DMS114 treated with DMSO at 0.1 percent for 48 hours (cell line): ENCODE results near the gene BCL2.

Experiments used
- DNase-seq: peaks from one replicate; lab custom pipeline; 2025; ENCODE audit not compliant: unreplicated experiment; lab: John Stamatoyannopoulos, UW

Gene BCL2

DNA sequence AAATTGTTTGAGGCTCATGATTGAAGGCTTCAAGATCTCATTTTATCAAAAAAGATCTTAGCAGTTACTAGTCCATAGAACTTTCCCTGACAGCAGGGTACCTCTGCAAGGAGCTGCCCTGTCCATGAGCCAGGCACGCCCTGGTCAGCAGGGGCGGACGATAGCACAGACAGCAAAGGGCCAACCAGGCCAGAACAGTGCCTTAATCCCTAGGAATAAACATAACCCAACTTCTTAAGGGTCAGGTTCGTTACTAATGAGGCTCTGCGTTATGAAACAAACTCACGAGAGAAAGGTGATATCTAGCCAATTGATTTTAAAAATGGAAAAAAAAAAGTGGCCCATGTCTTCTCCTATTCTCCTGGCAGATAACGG is 59.2 kb downstream of the BCL2 start:
- no peak for DNase-seq

DNA sequence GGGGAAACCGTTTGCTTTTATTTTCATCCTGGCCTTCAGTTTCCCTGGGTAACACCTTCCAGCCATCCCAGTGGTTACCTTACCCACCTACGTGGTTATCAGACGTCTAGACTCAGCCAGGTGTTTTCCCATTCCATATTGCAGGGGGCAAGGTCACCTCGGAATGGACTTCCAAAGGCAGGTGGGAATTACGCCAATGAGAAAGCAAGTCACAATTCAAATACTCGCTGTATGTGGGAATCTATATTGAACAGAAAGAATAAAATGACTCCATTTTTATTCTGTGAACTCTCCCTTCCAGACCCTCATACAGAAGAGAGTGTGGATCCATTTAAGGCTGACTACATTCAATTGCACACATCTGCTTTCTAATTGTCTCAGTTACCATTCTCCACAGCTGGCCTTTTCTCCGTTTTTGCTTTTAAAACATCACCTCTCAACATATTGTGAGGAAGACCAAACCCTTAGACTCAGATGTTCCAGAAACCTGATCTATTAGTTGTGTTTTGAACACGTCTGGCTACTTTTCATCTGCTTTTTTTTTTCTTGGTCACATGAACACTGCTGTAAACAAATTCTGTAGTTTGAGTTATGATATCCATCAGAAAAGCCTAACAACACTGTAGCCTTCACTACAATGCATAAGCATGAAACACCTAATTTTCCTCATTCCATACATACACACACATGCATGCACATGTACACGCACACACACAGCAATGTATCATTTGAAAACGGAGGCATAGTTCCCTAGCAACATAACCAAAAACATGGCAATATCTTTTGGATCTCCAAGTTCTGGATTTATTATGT is 59.8 kb downstream of the BCL2 start:
- DNase-seq, result no peak

DNA sequence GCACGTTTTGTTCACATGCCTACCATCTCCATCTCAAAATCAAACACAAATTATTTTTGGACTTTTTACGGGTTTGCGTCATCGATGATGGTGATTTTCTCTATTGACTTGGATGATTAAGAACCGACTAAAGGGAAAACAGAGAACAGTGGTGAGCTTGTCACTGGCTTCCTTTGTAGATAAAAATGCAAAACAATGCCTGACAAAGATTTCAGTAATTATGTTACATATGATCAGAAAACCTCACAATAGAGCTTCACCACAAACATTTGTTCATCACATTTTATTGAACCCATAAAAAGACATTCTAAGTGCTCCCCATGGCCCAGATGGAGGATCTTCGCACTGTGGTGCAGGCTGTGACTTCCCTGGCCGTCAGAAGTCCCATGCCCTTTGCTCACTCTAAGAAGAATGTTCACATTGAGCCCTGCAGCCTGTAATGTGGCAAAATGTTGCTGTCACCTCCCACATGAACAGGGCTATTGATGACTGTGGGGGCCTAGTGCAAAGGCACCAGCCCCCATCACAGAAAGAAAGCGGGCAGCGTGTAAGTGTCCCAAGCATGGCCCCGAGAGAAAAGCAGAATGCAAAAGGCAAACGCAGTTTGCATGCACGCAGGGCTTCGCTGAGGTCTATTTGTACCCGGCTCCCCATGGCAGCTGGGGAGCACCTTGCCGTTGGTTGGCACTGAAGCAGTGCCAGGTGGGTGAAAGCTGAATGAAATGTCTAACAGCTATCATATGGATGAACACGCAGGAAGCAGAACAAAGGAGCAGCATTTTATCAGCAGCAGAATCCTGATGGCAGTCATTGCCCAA is 60.6 kb downstream of the BCL2 start:
- no peak for DNase-seq

DNA sequence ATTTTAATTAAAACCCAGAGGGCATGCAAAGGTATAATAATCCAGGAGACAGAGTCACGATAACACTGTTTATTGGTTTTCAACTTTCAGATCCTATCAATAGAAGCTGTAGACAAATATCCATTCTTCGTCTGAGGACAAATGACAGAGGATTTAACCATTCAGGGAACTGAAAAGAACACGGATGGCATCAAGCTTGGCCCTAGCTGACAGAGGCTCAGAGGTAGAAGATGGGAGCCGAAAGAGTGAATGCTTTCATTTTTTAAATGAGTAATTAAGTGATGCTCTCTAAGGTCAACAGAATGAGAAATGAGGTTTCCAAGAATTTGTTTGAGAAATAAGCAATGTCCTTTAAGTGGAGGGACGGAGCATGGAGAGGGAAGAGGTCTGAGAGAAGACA is 62.1 kb downstream of the BCL2 start:
- DNase-seq, result no peak

DNA sequence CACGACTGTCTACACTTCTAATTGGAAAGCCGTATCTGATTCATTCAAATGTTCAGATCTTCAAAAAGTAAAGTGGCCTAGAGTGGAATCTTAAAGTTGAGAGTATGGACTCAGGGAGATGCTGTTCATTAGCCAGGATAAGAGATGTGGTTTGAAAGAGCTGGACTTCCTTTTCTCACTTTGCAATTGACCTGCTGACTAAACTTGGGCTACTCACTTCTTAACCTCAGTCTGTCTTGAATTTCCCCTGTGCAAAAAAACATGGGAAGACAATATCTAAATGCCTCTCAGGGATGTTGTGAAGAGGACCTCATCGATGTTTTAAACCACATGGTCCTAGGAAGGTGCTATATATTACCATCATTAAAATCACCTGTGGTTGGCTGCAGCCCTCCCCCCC is 64.1 kb downstream of the BCL2 start:
- no peak for DNase-seq

- no peak for DNase-seq
Measured at GRCh38 chr18:63254716-63255399, 64.7 kb downstream of the BCL2 start.

- DNase-seq, result no peak
Measured at GRCh38 chr18:63253428-63254372, 65.9 kb downstream of the BCL2 start.

- no peak for DNase-seq
Measured at GRCh38 chr18:63253014-63253413, 66.6 kb downstream of the BCL2 start.

DNA sequence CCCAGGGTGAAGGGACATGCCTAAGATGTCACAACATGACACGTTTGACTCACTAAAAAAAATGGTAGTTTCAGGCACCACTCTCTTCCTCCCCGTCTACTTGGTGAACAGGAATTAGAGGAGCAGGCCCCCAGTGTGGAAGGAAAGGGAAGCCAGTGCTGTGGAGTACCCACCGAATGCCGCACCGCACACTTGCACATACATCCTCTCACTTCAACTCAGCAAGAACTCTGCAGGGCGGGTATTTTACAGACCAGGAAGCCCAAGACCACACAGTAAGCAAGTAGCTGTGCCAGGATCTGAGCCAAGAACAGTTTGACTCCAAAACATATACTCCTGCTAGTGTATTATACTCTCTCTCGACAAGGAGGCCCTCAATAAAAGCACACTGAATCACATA is 69.8 kb downstream of the BCL2 start:
- no peak for DNase-seq

DNA sequence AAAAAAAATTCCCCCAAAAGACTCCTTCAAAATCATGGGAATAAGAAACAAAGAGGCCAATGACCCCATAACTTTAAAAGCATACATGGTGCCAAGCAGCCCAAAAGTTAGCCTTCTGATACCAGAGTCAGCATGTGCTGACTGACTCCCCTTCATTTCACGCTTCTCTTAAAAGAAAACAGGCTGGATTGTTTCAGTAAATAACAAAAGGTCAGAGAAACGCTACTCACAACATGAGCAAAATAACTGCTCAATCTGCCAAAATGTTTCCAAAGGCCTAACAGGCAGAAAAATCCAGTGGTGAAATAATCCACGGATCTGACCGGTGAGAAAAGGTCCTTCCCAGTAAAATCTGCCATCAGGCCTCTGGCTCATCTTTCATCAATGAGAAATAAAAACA is 71.6 kb downstream of the BCL2 start:
- no peak for DNase-seq

- no peak for DNase-seq
Measured at GRCh38 chr18:63247506-63247905, 72.1 kb downstream of the BCL2 start.

GRCh38 chr18:63245600-63245999 is 74.0 kb downstream of the BCL2 start:
- no peak for DNase-seq

GRCh38 chr18:63244607-63245006 is 75.0 kb downstream of the BCL2 start:
- no peak for DNase-seq

DNA sequence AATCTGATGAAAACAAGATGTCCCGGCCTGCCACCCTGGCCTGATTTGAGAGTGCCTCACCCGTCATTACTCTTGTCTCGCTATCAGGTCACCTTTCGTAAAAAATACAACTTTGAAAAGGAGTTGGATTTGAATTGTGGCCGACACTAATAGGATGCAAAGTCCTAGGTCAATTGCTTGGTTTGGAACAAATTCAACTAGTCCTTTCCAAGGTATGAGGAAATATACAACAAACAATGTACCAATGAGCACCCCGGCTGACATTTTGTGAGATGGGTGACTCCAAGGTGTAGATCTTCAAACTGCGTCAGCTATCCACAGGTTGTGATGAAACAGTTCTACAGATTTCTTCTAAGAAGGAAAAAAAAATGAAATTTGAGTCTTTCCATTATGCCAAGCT is 77.8 kb downstream of the BCL2 start:
- DNase-seq, result no peak

DNA sequence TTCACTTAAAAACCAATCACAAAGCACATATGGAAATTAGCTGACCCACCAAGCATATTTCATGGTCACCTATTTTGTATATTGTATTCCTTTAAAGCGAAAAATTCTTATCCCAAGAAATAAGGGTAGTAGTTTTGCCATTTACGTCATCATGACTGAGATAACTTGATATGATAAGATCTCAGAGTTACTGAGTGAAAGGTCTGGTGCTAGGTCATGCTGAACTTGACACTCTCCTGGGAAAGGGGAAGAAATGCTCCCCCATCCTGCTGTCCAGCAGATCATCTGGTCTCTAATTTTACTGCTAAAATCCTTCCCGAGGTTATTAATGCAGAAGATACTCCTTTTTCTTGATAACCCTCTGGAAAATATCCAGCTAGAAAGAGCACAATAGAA is 78.3 kb downstream of the BCL2 start:
- DNase-seq, result no peak

DNA sequence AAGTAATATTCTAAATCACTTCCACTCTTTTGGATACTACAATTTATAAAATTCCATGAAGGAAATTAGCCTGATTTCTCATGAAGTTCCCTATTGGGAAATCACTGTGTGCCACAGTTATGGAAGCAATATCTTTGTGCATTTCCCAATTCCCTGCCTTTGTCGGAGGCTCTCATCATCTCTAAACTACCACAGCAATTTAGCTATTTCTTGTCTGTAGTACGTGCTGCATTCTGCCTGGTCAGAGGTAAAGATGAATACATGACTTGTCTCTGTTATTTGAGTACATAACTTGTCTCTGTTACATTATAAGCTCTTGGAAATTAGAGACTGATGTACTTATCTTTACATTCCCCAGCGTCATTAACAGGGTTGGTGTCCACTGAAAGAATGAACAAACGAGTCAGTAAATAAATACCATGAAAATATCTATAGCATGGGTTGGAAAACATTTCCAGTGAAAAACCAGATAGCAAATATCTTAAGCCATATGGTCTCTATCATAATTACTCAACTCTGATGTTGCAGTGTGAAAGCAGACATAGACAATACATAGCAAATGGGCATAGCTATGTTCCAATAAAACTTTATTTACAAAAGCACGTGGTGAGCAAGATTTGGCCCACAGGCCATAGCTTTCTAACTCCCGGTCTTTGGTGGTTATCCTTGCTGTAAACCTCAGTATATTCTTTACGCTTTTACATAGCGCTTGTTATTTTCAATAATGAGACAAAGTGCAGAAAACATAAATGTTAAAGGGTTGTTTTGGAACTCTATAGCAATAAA is 78.8 kb downstream of the BCL2 start:
- DNase-seq, result no peak

DNA sequence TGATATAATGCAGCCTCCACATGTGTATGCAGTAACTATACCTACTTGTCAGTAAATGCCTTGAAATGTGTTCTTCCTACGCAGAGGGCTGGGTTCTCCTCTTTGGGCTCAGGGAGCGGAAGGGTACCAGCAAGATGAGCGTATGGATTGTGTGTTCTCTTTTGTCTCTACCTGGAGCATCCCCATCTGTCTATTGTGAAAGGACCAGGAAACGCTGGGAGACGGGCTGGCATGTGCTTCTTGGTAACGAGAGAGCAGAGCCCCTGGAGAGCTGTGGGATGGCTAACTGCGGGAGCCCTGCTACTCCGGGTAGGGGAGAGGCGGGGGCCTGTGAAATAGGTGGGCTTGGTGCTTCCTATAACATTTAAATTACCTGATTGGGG is 80.9 kb downstream of the BCL2 start:
- DNase-seq, result no peak

GRCh38 chr18:63237881-63238692 is 81.5 kb downstream of the BCL2 start:
- no peak for DNase-seq
